HEK293T (cell line): ENCODE measurements around the gene RRAS2.

Experiments
- CTCF ChIA-PET: fragments of 350-600 bp; formaldehyde crosslinking; extraction: SDS; loops from one replicate; lab custom pipeline; 2021; ENCODE audit warnings: antibody characterized with exemption, inconsistent platforms; lab: Yijun Ruan, JAX
- POLR2A ChIA-PET: fragments of 350-600 bp; formaldehyde crosslinking; extraction: SDS; loops from one replicate; lab custom pipeline; 2020; ENCODE audit warnings: antibody characterized with exemption, inconsistent platforms; lab: Yijun Ruan, JAX
- DNase-seq: peaks from one replicate; pipeline ENCODE4 v3.0.0; 2012; ENCODE audit warnings: mixed read lengths; ENCODE audit errors: extremely low spot score
- ARNT ChIP-seq: fragments of 450-650 bp; IDR thresholded peaks from 2 replicates; pipeline ENCODE4 v1.6.1; 2017; ENCODE audit warnings: mild to moderate bottlenecking
- BHLHE40 ChIP-seq: fragments of 450-650 bp; IDR thresholded peaks from 2 replicates; pipeline ENCODE4 v1.6.1; 2016; ENCODE audit warnings: mild to moderate bottlenecking, moderate library complexity, borderline replicate concordance
- CTBP1 ChIP-seq: fragments of 450-650 bp; IDR thresholded peaks from 2 replicates; pipeline ENCODE4 v1.6.1; 2016; ENCODE audit warnings: borderline replicate concordance
- ELF4 ChIP-seq: fragments of 450-650 bp; IDR thresholded peaks from 2 replicates; pipeline ENCODE4 v1.6.1; 2017; ENCODE audit warnings: antibody characterized with exemption
- FOXA1 ChIP-seq: fragments of 450-650 bp; IDR thresholded peaks from 2 replicates; pipeline ENCODE4 v1.6.1; 2016; ENCODE audit warnings: mild to moderate bottlenecking
- FOXK2 ChIP-seq: fragments of 450-650 bp; IDR thresholded peaks from 2 replicates; pipeline ENCODE4 v1.6.1; 2016; ENCODE audit warnings: mild to moderate bottlenecking
- FOXM1 ChIP-seq: fragments of 450-650 bp; IDR thresholded peaks from 2 replicates; pipeline ENCODE4 v1.6.1; 2017; ENCODE audit warnings: mild to moderate bottlenecking, borderline replicate concordance
- HDGF ChIP-seq: fragments of 450-650 bp; IDR thresholded peaks from 2 replicates; pipeline ENCODE4 v1.6.1; 2017; ENCODE audit warnings: antibody characterized with exemption, borderline replicate concordance
- L3MBTL2 ChIP-seq: fragments of 450-650 bp; conservative IDR thresholded peaks from 2 replicates; pipeline ENCODE4 v1.6.1; 2016; ENCODE audit warnings: mild to moderate bottlenecking
- LEF1 ChIP-seq: fragments of 450-650 bp; IDR thresholded peaks from 2 replicates; pipeline ENCODE4 v1.6.1; 2017; ENCODE audit warnings: mild to moderate bottlenecking, borderline replicate concordance
- NFRKB ChIP-seq: fragments of 450-650 bp; IDR thresholded peaks from 2 replicates; pipeline ENCODE4 v1.6.1; 2016; ENCODE audit warnings: mild to moderate bottlenecking, moderate library complexity
- PKNOX1 ChIP-seq: fragments of 450-650 bp; IDR thresholded peaks from 2 replicates; pipeline ENCODE4 v1.6.1; 2016
- SP1 ChIP-seq: fragments of 450-650 bp; IDR thresholded peaks from 2 replicates; pipeline ENCODE4 v1.6.1; 2017
- SUZ12 ChIP-seq: fragments of 450-650 bp; IDR thresholded peaks from 2 replicates; pipeline ENCODE4 v1.6.1; 2016; ENCODE audit warnings: mild to moderate bottlenecking
- TARDBP ChIP-seq: fragments of 450-650 bp; IDR thresholded peaks from 2 replicates; pipeline ENCODE4 v1.6.1; 2016
- ZNF384 ChIP-seq: fragments of 450-650 bp; IDR thresholded peaks from 2 replicates; pipeline ENCODE4 v1.6.1; 2016

Gene RRAS2

GRCh38 chr11:14340721-14341120 lies 18.3 kb downstream of the RRAS2 start:
- ChIA-PET POLR2A (no interaction called here), CTCF (interaction anchor here (0.6 kb wide), 1 partner anchor 101 kb away, joined by 3 read pairs; no protein-coding TSS in a partner anchor)
- TF ChIP-seq HDGF (no peak), ZNF384 (no peak), FOXA1 (no peak), CTBP1 (no peak), FOXM1 (no peak), FOXK2 (no peak)
- no peak for DNase-seq

GRCh38 chr11:14339356-14339755 lies 19.6 kb downstream of the RRAS2 start:
- POLR2A ChIA-PET, result no interaction called here

GRCh38 chr11:14336507-14337503 lies 22.2 kb downstream of the RRAS2 start:
- TF ChIP-seq PKNOX1 (no peak), ZNF384 (no peak), TARDBP (no peak), FOXM1 (no peak), FOXK2 (no peak), CTBP1 (no peak), LEF1 (no peak), HDGF (no peak)
- CTCF ChIA-PET, result no interaction called here
- DNase-seq, result no peak
- POLR2A ChIA-PET, result no interaction called here

More at GRCh38 chr11:14339356-14339755, 19.6 kb downstream of the RRAS2 start:
- DNase-seq, result no peak
- CTCF ChIA-PET, result no interaction called here
- TF ChIP-seq TARDBP, result no peak
- TF ChIP-seq CTBP1, result no peak

- POLR2A ChIA-PET, result no interaction called here
- TF ChIP-seq ELF4, result no peak
- no peak for TF ChIP-seq SUZ12
- no peak for TF ChIP-seq PKNOX1
- no peak for TF ChIP-seq CTBP1
- no peak for TF ChIP-seq L3MBTL2
- TF ChIP-seq FOXK2, result no peak
- TF ChIP-seq FOXA1, result no peak
- TF ChIP-seq HDGF, result no peak
- no peak for TF ChIP-seq BHLHE40
- no peak for TF ChIP-seq TARDBP
- no peak for TF ChIP-seq FOXM1
- no peak for TF ChIP-seq SP1
- TF ChIP-seq ZNF384, result no peak
- no peak for TF ChIP-seq NFRKB
- TF ChIP-seq ARNT, result no peak
- TF ChIP-seq LEF1, result no peak
- CTCF ChIA-PET, result no interaction called here
- DNase-seq, result no peak
Observed at GRCh38 chr11:14335712-14336111, 23.3 kb downstream of the RRAS2 start.

- no peak for DNase-seq
- ChIA-PET POLR2A (no interaction called here), CTCF (interaction anchor here (0.8 kb wide), 1 partner anchor 27 kb away, joined by 3 read pairs; no protein-coding TSS in a partner anchor)
- TF ChIP-seq LEF1 (no peak), CTBP1 (no peak), NFRKB (no peak), HDGF (no peak), ZNF384 (no peak), FOXK2 (no peak), SP1 (no peak), PKNOX1 (no peak), FOXM1 (no peak), SUZ12 (no peak), FOXA1 (no peak), ARNT (no peak)
Observed at GRCh38 chr11:14334893-14335292, 24.1 kb downstream of the RRAS2 start.

- TF ChIP-seq SUZ12 (no peak), PKNOX1 (no peak), NFRKB (no peak), FOXA1 (no peak), TARDBP (no peak), BHLHE40 (no peak), HDGF (no peak), ARNT (no peak), FOXK2 (no peak), LEF1 (no peak), L3MBTL2 (no peak)
- DNase-seq, result no peak
- CTCF ChIA-PET, result interaction anchor here (0.8 kb wide), 1 partner anchor 26 kb away, joined by 3 read pairs; no protein-coding TSS in a partner anchor
- POLR2A ChIA-PET, result no interaction called here
Observed at GRCh38 chr11:14334192-14334591, 24.8 kb downstream of the RRAS2 start.
